OCI-LY1 (cell line): ENCODE data around the gene ZNF468.

ENCODE experiments used
- H2AFZ ChIP-seq: fragments of 200-600 bp; sonication (generic), shearing (Covaris generic); 2 replicates; pipeline ENCODE4 v1.6.0; 2014; ENCODE audit warnings: antibody characterized with exemption, mild to moderate bottlenecking, low read length
- H3F3A ChIP-seq: fragments of 200-600 bp; sonication (generic), shearing (Covaris generic); 2 replicates; pipeline ENCODE4 v1.6.0; 2014; ENCODE audit warnings: mild to moderate bottlenecking, antibody characterized with exemption, low read length, moderate library complexity; ENCODE audit not compliant: insufficient read depth
- H3K27ac ChIP-seq: fragments of 200-600 bp; sonication (generic); 2 replicates; pipeline ENCODE4 v1.5.1; 2014; ENCODE audit warnings: low read length, mixed run types, mild to moderate bottlenecking, low read depth; ENCODE audit not compliant: poor library complexity, severe bottlenecking
- H3K27me3 ChIP-seq: fragments of 200-600 bp; sonication (generic); 2 replicates; pipeline ENCODE4 v1.6.0; 2014; ENCODE audit warnings: antibody characterized with exemption, mild to moderate bottlenecking, low read length, moderate library complexity; ENCODE audit not compliant: insufficient read depth
- H3K36me3 ChIP-seq: fragments of 200-600 bp; sonication (generic); 2 replicates; pipeline ENCODE4 v1.6.1; 2014; ENCODE audit warnings: mild to moderate bottlenecking, antibody characterized with exemption, low read length, moderate library complexity, mixed read lengths; ENCODE audit not compliant: insufficient read depth
- H3K4me1 ChIP-seq: fragments of 200-600 bp; sonication (generic); 2 replicates; pipeline ENCODE4 v1.5.1; 2014; ENCODE audit warnings: mild to moderate bottlenecking, low read length, moderate library complexity; ENCODE audit not compliant: insufficient read depth, severe bottlenecking
- H3K4me2 ChIP-seq: fragments of 200-600 bp; sonication (generic), shearing (Covaris generic); 2 replicates; pipeline ENCODE4 v1.6.1; 2014; ENCODE audit warnings: low read length
- H3K4me3 ChIP-seq: fragments of 200-600 bp; sonication (generic); 2 replicates; pipeline ENCODE4 v1.5.1; 2014; ENCODE audit warnings: low read length, low read depth, mild to moderate bottlenecking, mixed read lengths; ENCODE audit not compliant: poor library complexity, severe bottlenecking
- H3K79me2 ChIP-seq: fragments of 200-600 bp; shearing (Covaris generic); 2 replicates; pipeline ENCODE4 v1.6.1; 2016; ENCODE audit warnings: mixed run types, low read length, mixed read lengths; ENCODE audit not compliant: insufficient read depth
- H3K9ac ChIP-seq: fragments of 200-600 bp; sonication (generic), shearing (Covaris generic); 2 replicates; pipeline ENCODE4 v1.6.1; 2014; ENCODE audit warnings: mild to moderate bottlenecking, low read length, mixed read lengths
- H3K9me2 ChIP-seq: fragments of 200-600 bp; sonication (generic), shearing (Covaris generic); 2 replicates; pipeline ENCODE4 v1.6.1; 2014; ENCODE audit warnings: low read depth, mild to moderate bottlenecking, low read length, mixed read lengths
- H3K9me3 ChIP-seq: fragments of 200-600 bp; shearing (Covaris generic); 2 replicates; pipeline ENCODE4 v1.6.1; 2014; ENCODE audit warnings: low read length, mixed read lengths
- H4K20me1 ChIP-seq: fragments of 200-600 bp; sonication (generic), shearing (Covaris generic); 2 replicates; pipeline ENCODE4 v1.6.0; 2016; ENCODE audit warnings: mild to moderate bottlenecking, low read length; ENCODE audit not compliant: insufficient read depth
- EZH2 ChIP-seq: fragments of 200-600 bp; sonication (generic), shearing (Covaris generic); IDR thresholded peaks from 2 replicates; pipeline ENCODE4 v1.8.0; 2017; ENCODE audit warnings: borderline replicate concordance, mixed run types, mild to moderate bottlenecking, antibody characterized with exemption, low read length, moderate library complexity, mixed read lengths
- TF ChIP-seq, protein P1 (sequence below): fragments of 200-600 bp; sonication (generic), shearing (Covaris generic); IDR thresholded peaks from 2 replicates; pipeline ENCODE4 v1.5.1; 2017; ENCODE audit warnings: mild to moderate bottlenecking, antibody characterized with exemption, low read length, moderate library complexity, mixed read lengths

Gene ZNF468

GRCh38 chr19:52898101-52898500 is 40.7 kb upstream of the ZNF468 start:
- no peak for TF ChIP-seq EZH2
- TF ChIP-seq, protein P1, sequence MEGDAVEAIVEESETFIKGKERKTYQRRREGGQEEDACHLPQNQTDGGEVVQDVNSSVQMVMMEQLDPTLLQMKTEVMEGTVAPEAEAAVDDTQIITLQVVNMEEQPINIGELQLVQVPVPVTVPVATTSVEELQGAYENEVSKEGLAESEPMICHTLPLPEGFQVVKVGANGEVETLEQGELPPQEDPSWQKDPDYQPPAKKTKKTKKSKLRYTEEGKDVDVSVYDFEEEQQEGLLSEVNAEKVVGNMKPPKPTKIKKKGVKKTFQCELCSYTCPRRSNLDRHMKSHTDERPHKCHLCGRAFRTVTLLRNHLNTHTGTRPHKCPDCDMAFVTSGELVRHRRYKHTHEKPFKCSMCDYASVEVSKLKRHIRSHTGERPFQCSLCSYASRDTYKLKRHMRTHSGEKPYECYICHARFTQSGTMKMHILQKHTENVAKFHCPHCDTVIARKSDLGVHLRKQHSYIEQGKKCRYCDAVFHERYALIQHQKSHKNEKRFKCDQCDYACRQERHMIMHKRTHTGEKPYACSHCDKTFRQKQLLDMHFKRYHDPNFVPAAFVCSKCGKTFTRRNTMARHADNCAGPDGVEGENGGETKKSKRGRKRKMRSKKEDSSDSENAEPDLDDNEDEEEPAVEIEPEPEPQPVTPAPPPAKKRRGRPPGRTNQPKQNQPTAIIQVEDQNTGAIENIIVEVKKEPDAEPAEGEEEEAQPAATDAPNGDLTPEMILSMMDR = no peak
- no peaks in the 10 kb centered on the region for H3K4me1 ChIP-seq
- H3K79me2 ChIP-seq = no peaks in the 10 kb centered on the region
- H3F3A ChIP-seq = no peaks in the 10 kb centered on the region
- H3K36me3 ChIP-seq = no peaks in the 10 kb centered on the region
- H3K9me2 ChIP-seq = no peaks in the 10 kb centered on the region
- H3K9me3 ChIP-seq = peaks cover 6% of the 10 kb centered on the region; the same call in 1 of the 2 replicates
- no peak overlapping the region for H2AFZ ChIP-seq
- H3K9ac ChIP-seq = no peak overlapping the region
- H3K4me2 ChIP-seq = no peak overlapping the region
- H4K20me1 ChIP-seq = no peaks in the 10 kb centered on the region
- no peak overlapping the region for H3K27ac ChIP-seq
- H3K4me3 ChIP-seq = no peak overlapping the region
- no peaks in the 10 kb centered on the region for H3K27me3 ChIP-seq

- Histone ChIP-seq H3K4me3 (no peak within 1 kb of the TSS), H3K27me3 (no peaks in the 10 kb centered on the region), H3K4me1 (no peaks in the 10 kb centered on the region), H3K9ac (no peak within 1 kb of the TSS), H3K79me2 (no peaks in the 10 kb centered on the region), H3K4me2 (no peak within 1 kb of the TSS), H4K20me1 (no peaks in the 10 kb centered on the region), H3K9me2 (no peaks in the 10 kb centered on the region), H3K36me3 (no peaks in the 10 kb centered on the region), H3F3A (no peaks in the 10 kb centered on the region), H3K27ac (no peak within 1 kb of the TSS), H2AFZ (no peak within 1 kb of the TSS), H3K9me3 (peaks cover 6% of the 10 kb centered on the region; the same call in 1 of the 2 replicates)
- no peak for TF ChIP-seq EZH2
- TF ChIP-seq, protein P1 = no peak
Measured at GRCh38 chr19:52897138-52897935, 39.9 kb upstream of the ZNF468 start, which contains the start of gene ZNF320. Gene ZNF320, minus strand, starts transcription at chr19:52897635. Its CDS starts 7,380 bp downstream, at chr19:52890255.

GRCh38 chr19:52896431-52897137 is 39.2 kb upstream of the ZNF468 start:
- Histone ChIP-seq H3K4me2 (no peak overlapping the region), H3K27me3 (no peaks in the 10 kb centered on the region), H3K9ac (no peak overlapping the region), H4K20me1 (no peaks in the 10 kb centered on the region), H3K4me3 (no peak overlapping the region), H3K79me2 (no peaks in the 10 kb centered on the region), H3K36me3 (no peaks in the 10 kb centered on the region), H3K27ac (no peak overlapping the region), H3K4me1 (no peaks in the 10 kb centered on the region), H3K9me2 (no peaks in the 10 kb centered on the region), H3F3A (no peaks in the 10 kb centered on the region), H2AFZ (no peak overlapping the region), H3K9me3 (peaks cover 6% of the 10 kb centered on the region; the same call in 1 of the 2 replicates)
- TF ChIP-seq, protein P1 = no peak
- no peak for TF ChIP-seq EZH2
